ENCODE results near the gene GTF3C1. TPM values are rescaled to one million over a fixed set of nuclear protein-coding genes. Genes with fewer than 3 reads are reported as not detected.

GTF3C1 gene
- total RNA-seq, 1 donor from 2014 or later: 98.7 TPM

DNA sequence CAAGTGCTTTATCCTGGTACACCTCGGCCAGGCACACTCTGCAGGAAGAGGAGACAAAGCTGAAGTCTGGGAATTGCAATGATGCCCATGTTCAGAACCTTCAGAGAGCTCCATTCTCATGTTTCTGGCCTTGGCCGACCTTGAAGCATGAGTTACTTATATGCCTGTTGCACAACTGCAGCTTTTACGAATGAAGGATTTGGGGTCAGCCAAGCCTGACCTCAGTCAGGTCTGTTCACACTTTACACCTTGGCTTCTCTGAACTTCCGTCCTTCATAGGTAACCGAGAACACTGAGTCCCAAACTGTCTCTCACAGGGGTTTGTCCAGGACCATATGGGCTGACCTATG is 66.7 kb downstream of the GTF3C1 start:
- TF ChIP-seq, protein P1, sequence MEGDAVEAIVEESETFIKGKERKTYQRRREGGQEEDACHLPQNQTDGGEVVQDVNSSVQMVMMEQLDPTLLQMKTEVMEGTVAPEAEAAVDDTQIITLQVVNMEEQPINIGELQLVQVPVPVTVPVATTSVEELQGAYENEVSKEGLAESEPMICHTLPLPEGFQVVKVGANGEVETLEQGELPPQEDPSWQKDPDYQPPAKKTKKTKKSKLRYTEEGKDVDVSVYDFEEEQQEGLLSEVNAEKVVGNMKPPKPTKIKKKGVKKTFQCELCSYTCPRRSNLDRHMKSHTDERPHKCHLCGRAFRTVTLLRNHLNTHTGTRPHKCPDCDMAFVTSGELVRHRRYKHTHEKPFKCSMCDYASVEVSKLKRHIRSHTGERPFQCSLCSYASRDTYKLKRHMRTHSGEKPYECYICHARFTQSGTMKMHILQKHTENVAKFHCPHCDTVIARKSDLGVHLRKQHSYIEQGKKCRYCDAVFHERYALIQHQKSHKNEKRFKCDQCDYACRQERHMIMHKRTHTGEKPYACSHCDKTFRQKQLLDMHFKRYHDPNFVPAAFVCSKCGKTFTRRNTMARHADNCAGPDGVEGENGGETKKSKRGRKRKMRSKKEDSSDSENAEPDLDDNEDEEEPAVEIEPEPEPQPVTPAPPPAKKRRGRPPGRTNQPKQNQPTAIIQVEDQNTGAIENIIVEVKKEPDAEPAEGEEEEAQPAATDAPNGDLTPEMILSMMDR (IDR thresholded peaks at IDR 0.05; ENCODE audit: unreplicated experiment): no peak
- Mint-ChIP-seq H3K36me3 (ENCODE audit: low read depth, unreplicated experiment) (peaks cover 64% of the 10 kb centered on the region), H3K9me3 (ENCODE audit: unreplicated experiment) (no peaks in the 10 kb centered on the region), H3K4me3 (ENCODE audit: unreplicated experiment) (no peak overlapping the region), H3K27ac (ENCODE audit: unreplicated experiment) (no peak overlapping the region), H3K4me1 (ENCODE audit: unreplicated experiment) (no peaks in the 10 kb centered on the region), H3K27me3 (ENCODE audit: unreplicated experiment) (no peaks in the 10 kb centered on the region)
- no peak for DNase-seq (ENCODE audit: low spot score)

DNA sequence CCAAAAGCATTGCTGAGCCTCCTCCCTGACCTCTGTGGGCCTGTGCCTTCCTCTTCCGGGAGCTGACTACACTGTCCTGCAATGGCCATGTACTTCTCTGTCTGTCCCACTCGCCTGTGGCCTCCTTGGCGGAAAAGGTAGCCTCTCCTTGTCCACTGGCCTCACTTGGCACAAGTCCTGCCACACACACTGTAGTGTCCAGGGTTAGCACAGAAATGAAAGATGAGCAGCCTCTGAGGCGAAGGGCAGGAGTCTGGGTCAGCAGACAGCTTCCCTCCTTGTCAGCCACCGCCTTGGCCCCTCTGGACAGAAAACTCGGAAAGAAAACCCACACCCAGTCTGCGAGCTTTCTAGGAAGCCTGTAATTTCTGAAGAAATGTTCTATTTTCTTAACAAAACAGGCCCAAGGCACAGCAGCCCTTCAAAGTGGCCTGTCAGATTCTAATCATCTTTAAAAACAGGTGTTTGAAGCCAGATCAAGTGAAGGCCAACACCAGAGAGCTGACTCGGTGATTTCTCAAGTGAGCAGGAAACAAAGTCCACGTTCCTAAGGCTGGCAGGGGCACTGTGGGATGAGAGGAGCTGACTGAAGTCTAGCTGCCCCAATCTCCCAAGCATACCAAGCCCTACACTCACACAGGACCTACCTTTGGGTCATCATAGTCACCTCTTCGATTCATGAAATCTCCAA is 67.2 kb downstream of the GTF3C1 start:
- Mint-ChIP-seq H3K36me3 (ENCODE audit: low read depth, unreplicated experiment) (peaks cover 62% of the 10 kb centered on the region), H3K27me3 (ENCODE audit: unreplicated experiment) (no peaks in the 10 kb centered on the region), H3K4me1 (ENCODE audit: unreplicated experiment) (no peaks in the 10 kb centered on the region), H3K27ac (ENCODE audit: unreplicated experiment) (no peak overlapping the region), H3K9me3 (ENCODE audit: unreplicated experiment) (no peaks in the 10 kb centered on the region), H3K4me3 (ENCODE audit: unreplicated experiment) (peak overlapping the region; percentile 69)
- DNase-seq (ENCODE audit: low spot score): no peak
- TF ChIP-seq, protein P1 (IDR thresholded peaks at IDR 0.05; ENCODE audit: unreplicated experiment): no peak

DNA sequence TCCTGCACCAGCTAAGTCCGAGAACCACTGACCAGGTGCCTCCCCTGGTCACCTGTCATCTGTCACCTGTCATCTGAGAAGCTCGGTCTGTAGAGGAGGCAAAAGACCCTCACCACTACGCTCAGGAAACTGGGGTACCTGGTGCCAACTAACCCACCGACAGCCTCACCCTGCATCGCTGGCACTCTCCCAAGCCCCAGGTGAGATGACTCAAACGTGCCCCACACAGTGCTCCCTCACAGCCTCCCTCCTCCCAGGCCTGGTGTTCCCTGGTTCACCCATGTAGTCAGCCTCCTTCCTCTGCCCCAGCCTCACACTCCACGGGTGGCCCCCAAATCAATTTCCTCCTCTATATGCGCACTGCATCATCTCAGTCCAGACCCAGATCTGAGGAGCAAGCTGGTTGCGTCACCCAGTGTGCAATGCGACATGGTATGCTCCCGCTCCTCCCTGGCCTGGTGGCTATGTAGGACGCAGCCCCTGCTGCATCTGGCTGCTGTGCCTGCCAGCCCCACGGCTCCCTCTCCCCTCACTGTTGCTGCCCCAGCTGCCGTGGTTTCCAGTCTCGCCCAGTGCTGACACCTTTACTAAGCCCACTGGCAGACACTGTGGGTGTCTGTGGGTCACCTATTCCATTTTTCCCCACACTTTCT is 68.3 kb downstream of the GTF3C1 start:
- peaks cover 58% of the 10 kb centered on the region for H3K36me3 Mint-ChIP-seq (ENCODE audit: low read depth, unreplicated experiment)
- no peak for DNase-seq (ENCODE audit: low spot score)

DNA sequence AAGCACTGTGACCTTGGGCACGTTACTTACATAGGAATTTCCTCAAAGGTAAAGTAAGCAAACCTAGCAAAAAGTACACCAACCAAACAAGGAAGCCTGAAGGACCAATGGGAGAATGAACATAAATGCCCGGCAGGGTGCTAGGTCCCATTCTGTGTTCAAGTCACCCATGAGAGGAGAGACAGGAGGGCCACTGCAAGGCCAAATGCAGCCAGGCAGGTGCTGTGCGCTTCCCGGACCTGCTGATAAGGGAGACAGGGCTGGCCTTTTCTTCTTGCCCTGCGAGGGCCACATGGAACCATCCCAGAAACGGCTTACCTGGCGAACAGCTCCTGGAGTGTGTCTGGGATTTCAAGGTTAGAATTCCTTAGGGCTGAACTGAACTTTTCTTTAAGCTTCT is 69.0 kb downstream of the GTF3C1 start:
- TF ChIP-seq, protein P1 (IDR thresholded peaks at IDR 0.05; ENCODE audit: unreplicated experiment): no peak
- Mint-ChIP-seq H3K36me3 (ENCODE audit: low read depth, unreplicated experiment) (peaks cover 62% of the 10 kb centered on the region), H3K27me3 (ENCODE audit: unreplicated experiment) (peaks cover 1% of the 10 kb centered on the region), H3K4me1 (ENCODE audit: unreplicated experiment) (no peaks in the 10 kb centered on the region), H3K9me3 (ENCODE audit: unreplicated experiment) (no peaks in the 10 kb centered on the region), H3K4me3 (ENCODE audit: unreplicated experiment) (no peak overlapping the region), H3K27ac (ENCODE audit: unreplicated experiment) (no peak overlapping the region)
- no peak for DNase-seq (ENCODE audit: low spot score)

More for the DNA sequence above, 68.3 kb downstream of the GTF3C1 start:
- peaks cover 1% of the 10 kb centered on the region for H3K27me3 Mint-ChIP-seq (ENCODE audit: unreplicated experiment)
- no peaks in the 10 kb centered on the region for H3K9me3 Mint-ChIP-seq (ENCODE audit: unreplicated experiment)
- peak overlapping the region; percentile 47 for H3K4me3 Mint-ChIP-seq (ENCODE audit: unreplicated experiment)
- no peak overlapping the region for H3K27ac Mint-ChIP-seq (ENCODE audit: unreplicated experiment)
- TF ChIP-seq, protein P1 (IDR thresholded peaks at IDR 0.05; ENCODE audit: unreplicated experiment): no peak
- H3K4me1 Mint-ChIP-seq (ENCODE audit: unreplicated experiment): no peaks in the 10 kb centered on the region

DNA sequence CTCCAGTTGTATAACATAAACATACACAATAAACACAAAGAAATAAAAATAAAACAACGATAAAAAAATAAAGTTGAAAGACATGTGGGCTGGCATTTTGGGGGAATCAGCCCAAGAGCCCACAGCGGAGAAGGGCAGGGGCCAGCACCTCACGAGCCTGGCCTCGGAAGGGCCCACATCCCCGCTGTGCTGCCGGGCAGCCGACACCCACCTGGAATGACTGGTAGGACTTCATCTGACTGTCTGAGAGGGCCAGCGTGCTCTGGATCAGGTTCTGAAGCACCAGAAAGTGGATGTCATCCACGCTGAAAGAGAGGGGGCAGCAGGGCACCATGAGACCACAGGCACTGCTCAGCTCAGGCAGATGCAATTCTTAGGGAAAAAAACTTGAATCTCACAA is 73.5 kb downstream of the GTF3C1 start:
- H3K36me3 Mint-ChIP-seq (ENCODE audit: low read depth, unreplicated experiment): peaks cover 51% of the 10 kb centered on the region
- H3K27me3 Mint-ChIP-seq (ENCODE audit: unreplicated experiment): peaks cover 8% of the 10 kb centered on the region
- DNase-seq (ENCODE audit: low spot score): no peak
- no peaks in the 10 kb centered on the region for H3K9me3 Mint-ChIP-seq (ENCODE audit: unreplicated experiment)
- H3K27ac Mint-ChIP-seq (ENCODE audit: unreplicated experiment): no peak overlapping the region
- no peaks in the 10 kb centered on the region for H3K4me1 Mint-ChIP-seq (ENCODE audit: unreplicated experiment)
- TF ChIP-seq, protein P1 (IDR thresholded peaks at IDR 0.05; ENCODE audit: unreplicated experiment): no peak
- no peak overlapping the region for H3K4me3 Mint-ChIP-seq (ENCODE audit: unreplicated experiment)

Data from endothelial cell (in vitro differentiated cells).